ENCODE measurements around the gene SPSB1.

DNA sequence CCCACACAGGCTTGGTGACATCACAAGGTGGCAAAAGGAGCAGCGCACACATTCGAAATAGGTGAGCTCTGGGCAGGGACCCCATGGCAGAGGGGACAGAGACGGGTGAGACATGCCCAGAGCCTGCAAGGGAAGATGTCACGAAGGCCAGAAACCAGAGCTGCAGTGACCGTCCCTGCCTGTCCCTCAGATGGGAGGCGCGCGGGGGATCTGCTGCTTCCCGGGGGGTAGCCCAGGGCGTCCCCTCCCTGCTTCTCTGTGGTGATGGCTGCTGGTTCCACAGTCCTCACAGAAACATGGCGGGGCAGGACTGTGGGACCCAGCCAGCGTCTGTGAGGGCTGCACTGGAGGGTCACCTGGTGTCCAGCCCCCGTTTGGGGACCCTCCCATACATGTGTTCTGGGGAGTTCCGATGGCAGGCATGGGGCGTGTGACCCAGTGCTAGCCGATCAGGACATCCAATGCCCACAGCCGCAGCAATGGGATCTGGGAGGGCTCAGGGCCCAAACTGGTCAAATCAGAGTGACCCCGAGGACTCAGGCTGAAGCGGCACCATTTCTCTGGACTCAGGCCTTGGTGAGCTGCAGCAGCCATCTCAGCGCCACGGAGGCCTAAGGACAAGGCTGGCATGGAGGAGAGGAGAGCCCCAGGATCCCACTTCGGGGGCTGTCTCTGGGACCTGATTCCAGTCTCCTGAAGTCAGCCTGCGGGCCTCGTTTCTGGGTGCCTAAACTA lies 20.7 kb upstream of the SPSB1 start:
- TF ChIP-seq, protein P1, sequence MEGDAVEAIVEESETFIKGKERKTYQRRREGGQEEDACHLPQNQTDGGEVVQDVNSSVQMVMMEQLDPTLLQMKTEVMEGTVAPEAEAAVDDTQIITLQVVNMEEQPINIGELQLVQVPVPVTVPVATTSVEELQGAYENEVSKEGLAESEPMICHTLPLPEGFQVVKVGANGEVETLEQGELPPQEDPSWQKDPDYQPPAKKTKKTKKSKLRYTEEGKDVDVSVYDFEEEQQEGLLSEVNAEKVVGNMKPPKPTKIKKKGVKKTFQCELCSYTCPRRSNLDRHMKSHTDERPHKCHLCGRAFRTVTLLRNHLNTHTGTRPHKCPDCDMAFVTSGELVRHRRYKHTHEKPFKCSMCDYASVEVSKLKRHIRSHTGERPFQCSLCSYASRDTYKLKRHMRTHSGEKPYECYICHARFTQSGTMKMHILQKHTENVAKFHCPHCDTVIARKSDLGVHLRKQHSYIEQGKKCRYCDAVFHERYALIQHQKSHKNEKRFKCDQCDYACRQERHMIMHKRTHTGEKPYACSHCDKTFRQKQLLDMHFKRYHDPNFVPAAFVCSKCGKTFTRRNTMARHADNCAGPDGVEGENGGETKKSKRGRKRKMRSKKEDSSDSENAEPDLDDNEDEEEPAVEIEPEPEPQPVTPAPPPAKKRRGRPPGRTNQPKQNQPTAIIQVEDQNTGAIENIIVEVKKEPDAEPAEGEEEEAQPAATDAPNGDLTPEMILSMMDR (IDR thresholded peaks at IDR 0.05): no peak
- TF ChIP-seq POLR2A (IDR thresholded peaks at IDR 0.05) (no peak), EP300 (IDR thresholded peaks at IDR 0.05) (no peak)

Data from stomach (tissue), 4 donors.